Heart left ventricle (tissue), 13 donors: ENCODE data around the gene CREB3L1.

Experiments
- POLR2A ChIP-seq, 2 donors: fragments of 450-650 bp; IDR thresholded peaks; one replicate each; pipeline ENCODE4 v1.6.1; 2017; ENCODE audit warnings: antibody characterized with exemption in 2 of 2, mild to moderate bottlenecking in 2 of 2, moderate library complexity in 2 of 2
- TF ChIP-seq, protein P1 (sequence below), 12 donors: fragments of 200-600 bp; sonication (generic) in 4 of 12; IDR thresholded peaks; one replicate each; pipeline versions ENCODE4 v1.5.0 to v1.8.0; 2018 to 2022; ENCODE audit warnings: antibody characterized with exemption in 12 of 12, mild to moderate bottlenecking in 5 of 12
- donor health status: ischemic (EF 13 %, LVEDD 7.1; RV severe dilation, severe dysfunction).
- donor health status: DM: no; HTN: yes; CAD: no.
- donor health status: DM: no; HTN: no; CAD: no.
- donor health status: ischemic (EF 25% LVEDD 6.9; RV normal size, moderate dysfunction).
- donor health status: ischemic (EF 25% LVEDD 5.7; RV mildly dilated, moderate dysfunction).
- donor health status: ischemic (EF 35%, LVEDD 5.7; RV mildly dilated, moderate dysfunction).
- donor health status: nonischemic (EF 11% LVEDD 7.7; RV severe dilation, severe dysfunction).
- donor health status: DM: yes; HTN: yes; CAD: no.
- donor health status: PGD.
- donor health status: ischemic (EF 29% LVEDD 5.4; RV normal size, mild dysfunction).
- donor health status: nonischemic (EF 23%, LVEDD 6.1; RV moderate dilation, normal function).

DNA sequence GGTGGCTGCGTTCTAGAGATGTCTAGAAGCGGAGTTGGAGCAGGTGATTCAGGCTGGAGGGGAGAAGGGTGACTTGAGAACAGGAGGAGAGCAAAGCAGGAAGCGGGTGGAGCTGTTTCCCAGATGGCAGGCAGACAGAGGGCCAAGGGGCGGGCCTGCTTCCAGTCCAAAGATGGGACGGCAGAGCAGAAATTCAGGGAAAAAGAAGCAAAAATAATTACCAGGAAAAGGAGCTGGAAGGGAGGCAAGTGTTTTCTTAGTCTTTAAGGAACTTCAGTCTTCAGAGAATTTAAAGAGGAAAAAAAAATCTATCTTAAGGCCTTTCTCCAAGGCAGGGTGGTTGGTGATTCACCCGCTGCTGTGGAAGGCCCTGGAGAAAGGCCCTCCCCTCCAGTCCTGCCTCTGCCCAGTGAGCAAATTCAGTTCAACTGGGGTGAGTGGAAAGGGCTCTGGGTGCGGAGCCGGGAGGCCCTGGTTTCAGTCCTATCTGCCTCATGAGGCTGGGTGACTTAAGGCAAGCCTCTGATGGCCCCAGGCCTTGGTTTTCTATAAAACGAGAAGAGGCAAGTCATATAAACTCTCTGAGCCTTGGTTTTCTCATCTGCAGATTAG lies 4.5 kb upstream of the CREB3L1 start:
- TF ChIP-seq, protein P1, sequence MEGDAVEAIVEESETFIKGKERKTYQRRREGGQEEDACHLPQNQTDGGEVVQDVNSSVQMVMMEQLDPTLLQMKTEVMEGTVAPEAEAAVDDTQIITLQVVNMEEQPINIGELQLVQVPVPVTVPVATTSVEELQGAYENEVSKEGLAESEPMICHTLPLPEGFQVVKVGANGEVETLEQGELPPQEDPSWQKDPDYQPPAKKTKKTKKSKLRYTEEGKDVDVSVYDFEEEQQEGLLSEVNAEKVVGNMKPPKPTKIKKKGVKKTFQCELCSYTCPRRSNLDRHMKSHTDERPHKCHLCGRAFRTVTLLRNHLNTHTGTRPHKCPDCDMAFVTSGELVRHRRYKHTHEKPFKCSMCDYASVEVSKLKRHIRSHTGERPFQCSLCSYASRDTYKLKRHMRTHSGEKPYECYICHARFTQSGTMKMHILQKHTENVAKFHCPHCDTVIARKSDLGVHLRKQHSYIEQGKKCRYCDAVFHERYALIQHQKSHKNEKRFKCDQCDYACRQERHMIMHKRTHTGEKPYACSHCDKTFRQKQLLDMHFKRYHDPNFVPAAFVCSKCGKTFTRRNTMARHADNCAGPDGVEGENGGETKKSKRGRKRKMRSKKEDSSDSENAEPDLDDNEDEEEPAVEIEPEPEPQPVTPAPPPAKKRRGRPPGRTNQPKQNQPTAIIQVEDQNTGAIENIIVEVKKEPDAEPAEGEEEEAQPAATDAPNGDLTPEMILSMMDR (IDR thresholded peaks at IDR 0.05) = no peak
- no peak for TF ChIP-seq POLR2A (IDR thresholded peaks at IDR 0.05)
